HG03342 (cell line): ENCODE measurements around the gene RNF13.
A peak's percentile ranks its signal among the peaks of the same experiment; 100 is the strongest.
"Not testable (repeated sequence)": the region's sequence is repeated elsewhere in the genome, so short reads cannot be mapped to it uniquely, and the experiment has no call there.

Source experiments
- ATAC-seq: cut with Tn5 transposase; IDR thresholded peaks from one replicate; pipeline ENCODE4 v1.9.1; 2021; ENCODE audit warnings: mild to moderate bottlenecking, moderate library complexity; ENCODE audit not compliant: unreplicated experiment

RNF13 gene

DNA sequence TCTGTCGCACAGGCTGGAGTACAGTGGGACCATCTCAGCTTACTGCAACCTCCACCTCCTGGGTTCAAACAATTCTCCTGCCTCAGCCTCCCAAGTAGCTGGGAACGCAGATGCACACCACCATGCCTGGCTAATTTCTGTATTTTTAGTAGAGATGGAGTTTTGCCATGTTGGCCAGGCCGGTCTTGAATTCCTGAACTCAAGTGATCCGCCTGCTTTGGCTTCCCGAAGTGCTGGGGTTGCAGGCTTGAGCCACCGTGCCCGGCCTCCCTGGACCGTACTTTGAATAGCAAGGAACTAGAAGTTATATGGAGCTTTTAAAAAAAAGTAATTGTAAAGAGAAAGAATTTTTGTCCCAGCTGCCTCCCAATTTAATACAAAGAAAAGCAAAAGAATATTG lies 12.3 kb upstream of the RNF13 start:
- no peak for ATAC-seq

DNA sequence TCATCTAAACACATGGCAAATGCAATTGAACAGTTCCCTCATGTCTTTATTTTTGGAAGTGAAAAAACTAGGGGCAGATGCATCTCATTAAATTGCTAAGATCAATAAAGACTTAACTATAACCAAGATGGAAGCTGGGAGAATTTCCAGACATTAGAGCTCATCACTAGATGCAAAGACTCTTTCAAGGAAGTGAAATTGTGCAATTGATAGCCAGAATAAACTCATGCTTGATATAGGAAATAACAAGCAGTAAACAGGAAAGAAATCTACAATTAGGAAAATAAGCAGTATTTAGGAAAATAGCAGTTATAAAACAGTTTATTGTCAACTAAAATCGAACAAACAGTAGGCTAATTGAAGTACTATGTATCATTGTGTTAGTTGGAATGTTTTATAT lies 11.8 kb upstream of the RNF13 start:
- ATAC-seq, result no peak

DNA sequence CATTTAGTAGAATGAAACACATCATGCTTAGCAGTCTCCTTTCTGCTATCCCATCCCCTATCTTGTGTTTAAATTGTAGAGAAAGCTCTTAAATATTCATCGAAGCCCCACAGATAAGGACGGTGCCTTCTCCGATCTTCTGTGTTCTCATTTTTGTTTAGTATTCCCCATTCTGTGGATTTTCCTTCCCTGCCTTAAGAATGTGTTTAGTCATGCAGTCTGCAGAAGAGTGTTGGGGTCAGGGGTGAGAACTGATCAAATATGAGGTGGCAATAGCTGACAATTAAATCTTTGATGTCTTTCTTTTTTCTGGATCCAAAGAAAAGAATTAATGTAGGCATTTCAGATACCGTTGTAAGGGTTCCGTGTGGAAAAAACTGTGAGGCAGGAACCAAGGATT lies 11.4 kb upstream of the RNF13 start:
- ATAC-seq, result no peak

DNA sequence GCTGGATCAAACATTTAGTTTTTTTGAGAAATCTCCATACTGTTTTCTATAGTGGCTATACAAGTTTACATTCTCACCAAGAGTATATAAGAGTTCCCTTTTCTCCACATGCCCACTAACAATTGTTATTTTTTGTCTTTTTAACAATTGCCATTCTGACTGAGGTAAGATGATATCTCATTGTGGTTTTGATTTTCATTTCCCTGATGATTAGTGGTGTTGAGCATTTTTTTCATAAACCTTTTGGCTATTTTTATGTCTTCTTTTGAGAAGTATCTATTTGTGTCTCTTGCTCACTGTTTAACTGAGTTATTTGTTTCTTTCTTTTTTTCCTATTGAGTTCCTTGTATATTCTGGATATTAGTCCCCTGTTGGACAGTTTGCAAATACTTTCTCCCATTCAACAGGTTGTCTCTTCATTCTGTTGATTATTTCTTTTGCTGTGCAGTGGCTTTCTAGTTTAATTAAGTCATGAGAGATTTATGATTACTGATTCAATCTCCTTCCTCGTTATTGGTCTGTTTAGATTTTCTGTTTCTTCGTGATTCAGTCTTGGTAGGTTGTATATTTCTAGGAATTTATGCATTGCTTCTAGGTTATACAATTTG lies 6.7 kb upstream of the RNF13 start:
- ATAC-seq, result no peak

DNA sequence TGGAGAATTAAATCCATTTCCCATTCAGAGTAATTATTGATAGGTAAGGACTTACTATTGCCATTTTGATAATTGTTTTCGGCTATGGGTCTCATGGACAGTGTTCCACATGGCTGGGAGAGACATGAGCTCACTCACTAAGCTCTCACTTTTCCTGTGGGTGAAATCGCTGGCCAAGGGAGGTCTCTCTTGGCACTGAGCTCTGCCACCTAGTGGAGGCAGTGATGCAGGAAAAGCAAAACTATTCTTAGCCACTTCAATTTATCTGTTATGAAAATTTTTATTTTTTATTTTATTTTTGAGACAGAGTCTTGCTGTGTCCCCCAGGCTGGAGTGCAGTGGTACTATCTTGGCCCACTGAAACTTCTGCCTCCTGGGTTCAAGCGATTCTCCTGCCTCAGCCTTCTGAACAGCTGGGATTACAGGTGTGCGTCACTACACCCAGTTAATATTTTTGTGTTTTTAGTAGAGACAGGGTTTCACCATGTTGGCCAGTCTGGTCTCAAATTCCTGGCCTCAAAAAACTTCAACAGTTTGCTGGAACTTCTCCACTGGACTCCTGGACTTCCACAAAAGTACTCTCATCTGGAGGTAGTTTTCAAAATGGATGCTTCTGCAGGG lies 4.7 kb upstream of the RNF13 start:
- ATAC-seq, result no peak

DNA sequence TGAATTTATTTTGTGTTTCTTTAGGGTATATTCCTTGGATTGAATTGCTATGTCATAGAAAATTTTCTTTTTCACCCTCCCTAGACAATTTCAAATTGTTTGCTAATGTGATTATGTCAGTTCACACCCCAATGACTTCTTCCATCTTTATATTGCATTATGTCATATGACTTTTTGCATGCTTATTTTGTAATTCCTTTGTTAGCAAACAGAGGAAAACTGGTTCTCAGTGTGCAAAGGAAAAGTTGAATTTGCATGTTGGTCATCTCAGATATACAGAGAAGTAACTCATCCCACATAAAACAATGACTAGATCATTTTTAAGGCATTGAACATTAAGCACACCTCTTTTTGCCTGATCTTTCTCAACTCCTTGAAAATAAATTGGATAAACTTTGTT lies 3.3 kb upstream of the RNF13 start:
- ATAC-seq, result no peak

DNA sequence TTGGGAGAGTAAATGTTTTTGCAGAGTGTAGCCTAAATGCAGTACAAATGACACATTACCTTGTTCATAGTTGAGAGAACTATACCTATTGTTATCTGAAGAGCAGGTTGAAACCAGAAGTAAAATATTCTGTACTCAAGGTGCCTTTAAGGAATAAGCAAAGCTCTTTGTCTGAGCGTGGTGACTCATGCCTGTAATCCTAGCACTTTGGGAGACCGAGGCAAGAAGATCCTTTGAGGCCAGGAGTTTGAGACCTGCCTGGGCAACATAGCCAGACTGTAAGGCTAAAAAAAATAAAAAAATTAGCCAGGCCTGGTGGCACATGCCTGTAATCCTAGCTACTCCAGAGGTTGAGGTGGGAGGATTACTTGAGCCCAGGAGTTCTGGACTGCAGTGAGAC lies 2.2 kb upstream of the RNF13 start:
- ATAC-seq, result no peak

DNA sequence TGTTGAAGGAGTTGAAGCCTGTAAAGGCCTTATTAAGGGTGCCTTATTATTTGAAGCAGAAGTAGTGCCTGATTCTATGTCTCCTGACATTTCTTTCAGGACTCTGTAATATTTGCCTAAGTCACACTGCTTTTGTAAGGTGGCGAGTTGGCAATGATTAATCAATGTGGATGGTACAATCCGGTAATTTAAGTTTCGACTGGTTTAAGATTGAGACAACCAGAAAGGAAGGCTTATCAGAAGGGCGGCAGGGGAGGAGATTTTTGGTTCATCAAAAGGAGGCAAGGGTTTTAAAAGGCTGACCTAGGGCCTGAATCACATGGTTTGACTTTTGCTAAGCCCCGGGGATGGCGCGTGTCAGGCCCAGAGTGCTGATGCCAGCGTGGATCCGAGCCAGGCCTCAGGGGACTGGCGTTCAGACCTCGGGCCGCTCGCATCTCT lies 830 bp upstream of the RNF13 start:
- ATAC-seq, result no peak

DNA sequence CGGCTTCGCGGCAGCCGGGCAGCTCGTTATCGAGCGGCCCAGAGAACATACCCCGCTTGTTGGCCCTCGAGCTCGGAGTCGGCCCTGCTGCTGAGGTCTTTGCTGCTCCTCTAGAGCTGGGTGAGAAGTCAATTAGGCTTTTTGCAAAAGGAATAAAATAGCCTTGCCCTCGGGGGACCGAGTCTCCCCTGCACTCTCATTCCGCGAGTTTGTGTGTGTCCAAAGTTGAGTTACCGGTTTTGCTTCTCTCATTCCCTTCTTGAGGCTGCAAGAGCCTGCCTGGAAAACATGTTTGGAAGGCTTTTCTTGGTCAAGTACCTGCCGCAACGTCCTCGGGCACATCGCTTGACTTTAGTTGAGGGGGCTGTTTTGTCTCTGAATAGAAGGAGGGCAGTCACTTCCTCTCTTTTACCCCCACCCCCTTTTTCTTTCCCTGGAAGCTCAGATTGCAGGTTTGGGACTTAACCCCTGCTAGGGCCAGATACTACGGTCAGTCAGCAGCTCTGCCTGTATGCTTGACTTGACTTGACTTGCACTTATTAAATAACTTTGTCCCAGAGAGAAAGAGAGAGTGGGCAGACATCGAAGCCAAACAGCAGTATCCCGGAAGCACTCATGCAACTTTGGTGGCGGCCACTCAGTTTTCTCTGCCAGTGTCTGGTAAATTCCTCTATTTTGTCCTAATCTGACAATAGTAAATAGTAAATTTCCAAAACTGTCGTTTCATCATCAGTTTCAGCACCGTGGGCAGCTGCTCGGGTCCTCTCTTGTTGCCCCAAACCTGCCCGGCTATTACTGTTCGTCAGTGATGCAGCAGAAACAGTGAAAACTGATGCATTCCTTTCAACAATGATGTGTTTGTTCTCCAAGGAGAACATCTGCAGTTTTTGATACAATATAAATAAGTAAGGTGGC lies 609 bp downstream of the RNF13 start:
- peak; percentile 17 for ATAC-seq

DNA sequence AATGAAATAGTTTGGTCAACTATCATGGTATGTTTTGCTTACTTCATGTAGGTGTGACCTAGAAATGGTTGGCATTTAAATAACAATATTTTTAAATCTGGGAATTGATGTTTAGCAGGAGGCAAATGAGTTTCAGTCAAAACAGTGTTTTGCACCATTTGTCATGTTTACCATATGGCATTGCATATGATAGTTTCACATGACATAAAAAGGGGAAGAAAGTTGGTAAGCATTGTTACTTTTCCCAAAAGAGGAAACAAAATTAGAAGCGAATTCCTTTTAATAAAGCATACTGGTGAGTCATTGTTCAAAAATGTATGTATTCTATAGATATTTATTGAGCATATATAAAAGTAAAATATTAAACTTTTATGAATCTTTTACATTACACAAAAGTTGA lies 2.3 kb downstream of the RNF13 start:
- no peak for ATAC-seq

DNA sequence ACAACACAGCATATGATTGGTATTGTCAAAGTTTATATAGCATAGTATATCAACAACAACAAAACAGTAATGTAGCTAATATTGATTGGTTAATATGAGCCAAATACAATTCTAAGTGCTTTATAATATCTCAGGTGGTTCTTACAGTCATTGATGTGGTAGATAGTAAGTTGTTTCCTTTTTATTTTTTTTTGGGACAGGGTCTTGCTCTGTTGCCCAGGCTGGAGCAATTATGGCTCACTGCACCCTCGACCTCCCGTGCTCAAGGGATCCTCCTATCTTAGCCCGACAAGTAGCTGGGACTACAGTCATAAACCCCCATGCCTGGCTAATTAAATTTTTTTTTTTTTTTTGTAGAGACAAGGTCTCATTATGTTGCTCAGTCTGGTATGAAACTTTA lies 2.7 kb downstream of the RNF13 start:
- no peak for ATAC-seq

DNA sequence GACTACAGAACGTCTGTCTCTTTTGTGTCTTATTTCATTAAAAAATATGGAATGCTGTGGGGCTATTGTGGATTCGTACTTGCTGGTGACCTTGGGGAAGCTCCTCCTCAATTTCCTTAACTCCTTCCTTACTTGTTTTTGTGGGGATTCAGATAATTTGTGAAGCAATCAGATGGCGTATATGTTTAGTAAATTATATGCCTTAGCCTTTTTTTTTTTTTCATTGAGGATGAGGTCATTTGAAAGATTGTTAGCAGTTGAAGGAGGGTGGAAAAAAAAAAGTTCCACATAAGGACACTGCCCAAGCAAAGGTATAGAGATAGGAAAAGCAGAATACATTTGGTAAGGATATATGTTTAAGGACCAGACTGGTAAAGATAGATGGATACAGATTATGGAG lies 3.3 kb downstream of the RNF13 start:
- ATAC-seq, result no peak

DNA sequence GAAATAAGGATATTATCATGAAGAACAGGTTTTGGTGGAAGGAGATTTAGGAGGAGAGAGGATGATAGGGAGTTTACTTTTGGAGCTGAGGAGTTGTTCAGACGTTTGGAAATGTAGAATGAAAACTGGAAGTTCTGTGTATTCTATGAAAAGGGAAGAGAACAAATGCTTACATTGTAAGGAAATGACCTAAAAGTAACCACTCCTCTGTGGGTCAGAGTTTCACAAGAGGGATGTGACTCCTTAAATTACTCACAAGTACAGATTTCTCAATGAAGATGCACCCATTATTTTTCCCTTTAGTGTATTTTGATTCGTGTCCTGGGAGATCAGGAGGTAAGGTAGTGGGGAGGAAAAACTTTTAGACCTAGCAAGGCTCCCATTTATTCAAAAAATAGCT lies 4.0 kb downstream of the RNF13 start:
- no peak for ATAC-seq

DNA sequence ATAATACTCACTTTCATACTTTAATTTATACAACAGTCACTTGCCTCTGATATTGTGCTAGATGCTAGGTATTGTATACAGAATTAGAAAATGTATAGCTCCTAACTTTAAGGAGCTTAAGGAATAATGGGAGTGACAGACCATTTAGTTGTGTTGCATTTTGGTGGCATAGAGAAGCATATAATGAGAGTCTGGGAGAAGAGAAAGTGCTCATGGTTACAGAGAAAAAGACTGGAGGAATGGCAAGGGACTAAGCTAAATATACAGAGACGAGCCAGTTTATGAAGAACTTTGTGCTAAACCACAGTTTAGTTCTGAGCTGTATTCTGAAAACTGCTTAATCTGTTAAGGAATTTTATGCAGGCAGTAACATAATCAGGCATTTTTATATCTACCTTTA lies 6.4 kb downstream of the RNF13 start:
- ATAC-seq, result no peak

DNA sequence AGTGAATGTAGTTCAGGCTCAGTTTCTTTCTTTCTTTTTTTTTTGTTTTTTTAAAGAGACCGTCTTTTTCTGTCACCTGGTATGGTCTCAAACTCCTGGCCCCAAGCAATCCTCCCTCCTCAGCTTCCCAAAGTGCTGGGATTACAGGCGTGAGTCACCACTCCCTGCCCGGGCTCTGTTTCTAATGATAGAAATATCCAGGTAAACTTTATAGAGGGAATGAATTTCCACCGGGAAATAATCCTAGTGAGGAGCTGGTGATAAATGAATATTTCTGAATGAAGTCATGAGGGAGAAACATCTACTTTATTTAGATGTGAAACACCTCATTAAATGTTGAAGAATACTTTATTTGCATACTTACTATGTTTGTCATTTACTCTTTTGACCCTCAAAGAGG lies 7.2 kb downstream of the RNF13 start:
- no peak for ATAC-seq

DNA sequence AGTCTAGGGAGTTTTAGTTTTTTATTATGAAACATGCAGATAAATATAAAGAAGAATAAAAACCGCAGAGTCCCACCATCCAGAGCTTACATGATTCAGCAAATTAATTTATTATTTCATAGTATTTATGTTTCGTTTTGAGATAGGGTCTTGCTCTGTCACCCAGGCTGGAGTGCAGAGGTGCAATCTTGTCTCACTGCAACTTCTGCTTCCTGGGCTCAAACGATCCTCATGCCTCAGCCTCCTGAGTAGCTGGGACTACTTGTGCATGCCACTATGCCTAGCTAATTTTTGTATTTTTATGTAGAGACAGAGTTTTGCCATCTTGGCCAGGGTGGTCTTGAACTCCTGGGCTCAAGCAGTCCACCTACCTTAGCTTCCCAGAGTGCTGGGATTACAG lies 13.6 kb downstream of the RNF13 start:
- ATAC-seq, result no peak

DNA sequence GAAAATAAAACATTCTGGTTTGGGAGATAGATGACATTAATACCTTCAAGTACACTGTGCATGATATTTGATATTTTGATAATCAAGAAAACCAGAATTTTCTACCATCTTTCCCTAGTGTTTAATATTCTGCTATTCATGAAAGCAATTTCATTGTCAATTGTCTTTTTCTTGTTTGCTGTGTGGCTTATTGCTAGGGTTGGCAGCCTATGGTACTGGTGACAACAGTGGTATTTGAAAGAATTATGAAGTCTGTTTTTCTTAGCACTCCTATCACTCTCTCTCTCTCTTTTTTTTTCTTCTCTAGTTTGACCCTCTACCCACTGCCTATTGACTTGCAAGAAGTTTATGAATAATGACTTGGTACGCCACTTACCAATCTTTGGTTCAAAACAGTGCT lies 15.4 kb downstream of the RNF13 start:
- no peak for ATAC-seq

DNA sequence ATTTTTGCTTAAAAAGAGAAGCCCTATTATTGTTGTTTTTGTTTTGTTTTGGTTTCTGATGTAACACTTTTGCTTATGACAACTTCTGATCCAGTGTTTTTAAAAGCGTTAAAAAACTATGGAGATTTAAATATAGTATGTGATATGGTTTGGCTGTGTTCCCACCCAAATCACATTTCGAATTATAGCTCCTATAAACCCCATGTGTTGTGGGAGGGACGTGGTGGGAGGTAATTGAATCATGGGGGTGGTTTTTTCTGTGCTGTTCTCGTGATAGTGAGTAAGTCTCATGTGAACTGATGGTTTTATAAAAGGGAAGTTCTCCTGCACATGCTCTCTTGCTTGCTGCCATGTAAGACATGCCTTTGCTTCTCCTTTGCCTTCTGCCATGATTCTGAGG lies 16.6 kb downstream of the RNF13 start:
- ATAC-seq, result not testable (repeated sequence)

DNA sequence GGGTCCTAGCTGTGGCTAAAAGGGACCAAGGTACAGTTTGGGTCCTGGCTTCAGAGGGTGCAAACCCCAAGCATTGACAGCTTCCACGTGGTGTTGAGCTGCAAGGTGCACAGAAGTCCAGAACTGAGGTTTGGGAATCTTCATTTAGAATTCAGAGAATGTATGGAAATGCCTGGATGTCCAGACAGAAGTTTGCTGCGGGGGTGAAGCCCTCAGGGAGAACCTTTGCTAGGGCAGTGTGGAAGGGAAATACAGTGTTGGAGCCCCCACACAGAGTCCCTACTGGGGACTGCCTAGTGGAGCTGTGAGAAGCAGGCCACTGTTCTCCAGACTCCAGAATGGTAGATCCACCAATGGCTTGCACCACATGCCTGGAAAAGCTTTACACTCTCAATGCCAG lies 17.9 kb downstream of the RNF13 start:
- ATAC-seq, result no peak

DNA sequence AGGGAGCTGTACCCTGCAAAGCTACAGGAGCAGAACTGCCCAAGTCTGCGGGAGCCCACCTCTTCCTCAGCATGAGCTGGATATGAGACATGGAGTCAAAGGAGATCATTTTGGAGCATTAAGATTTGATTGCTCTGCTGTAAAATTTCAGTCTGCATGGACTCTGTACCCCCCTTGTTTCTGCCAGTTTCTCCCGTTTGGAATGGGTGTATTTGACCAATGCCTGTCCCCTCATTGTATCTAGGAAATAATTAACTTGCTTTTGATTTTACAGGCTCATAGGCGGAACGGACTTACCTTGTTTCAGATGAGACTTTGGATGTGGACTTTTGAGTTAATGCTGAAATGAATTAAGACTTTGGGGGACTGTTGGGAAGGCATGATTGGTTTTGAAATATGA lies 18.3 kb downstream of the RNF13 start:
- no peak for ATAC-seq

DNA sequence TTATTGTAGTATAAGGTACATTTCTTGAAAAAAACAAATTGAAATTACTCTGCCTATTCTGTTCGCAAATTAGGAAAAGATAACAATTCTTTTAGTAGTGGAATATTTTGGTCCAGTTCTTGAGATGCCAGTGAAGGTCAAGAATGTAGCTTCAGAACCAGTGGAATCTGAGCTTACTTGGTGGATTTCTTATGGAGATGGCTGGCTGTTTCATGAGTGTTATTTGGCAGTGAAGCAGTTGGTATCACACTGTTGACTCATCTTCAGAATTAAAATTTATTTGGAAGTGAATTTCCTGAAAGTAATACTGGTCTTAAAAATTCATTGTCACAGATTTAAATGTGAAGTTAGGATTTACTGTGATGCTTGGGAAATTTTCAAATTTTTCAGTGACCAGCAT lies 19.1 kb downstream of the RNF13 start:
- ATAC-seq, result no peak

DNA sequence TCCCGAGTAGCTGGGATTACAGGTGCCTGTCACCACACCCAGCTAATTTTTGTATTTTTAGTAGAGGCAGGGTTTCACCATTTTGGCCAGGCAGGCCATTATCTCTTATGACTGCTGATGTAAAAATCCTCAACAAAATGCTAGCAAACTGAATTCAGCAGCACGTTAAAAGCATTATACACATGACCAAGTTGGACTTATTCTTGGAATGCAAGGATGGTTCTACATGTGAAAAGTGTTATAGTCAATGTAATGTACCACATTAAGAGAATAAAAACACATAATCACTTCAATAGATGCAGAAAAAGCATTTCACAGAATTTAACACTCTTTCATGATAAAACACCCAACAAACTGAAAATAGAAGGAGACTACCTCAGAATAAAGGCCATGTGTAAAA lies 20.2 kb downstream of the RNF13 start:
- ATAC-seq, result no peak
